H1 (cell line): ENCODE results near the gene KREMEN1. TPM values are rescaled to one million over a fixed set of nuclear protein-coding genes. Genes with fewer than 3 reads are reported as not detected.

Experiments used
- ATF2 ChIP-seq: IDR thresholded peaks from 2 replicates; pipeline ENCODE4 v1.6.1; 2012; ENCODE audit warnings: low read length, inconsistent platforms
- ATF3 ChIP-seq: IDR thresholded peaks from 2 replicates; pipeline ENCODE4 v1.6.1; 2011; ENCODE audit warnings: low read depth, mild to moderate bottlenecking, low read length; ENCODE audit not compliant: insufficient read depth
- BACH1 ChIP-seq: IDR thresholded peaks from 2 replicates; pipeline ENCODE4 v1.6.1; 2012; ENCODE audit warnings: low read length, improper control_type of control experiment
- BCL11A ChIP-seq, 2 experiments: IDR thresholded peaks; one replicate each; pipeline ENCODE4 v1.6.1; 2011; ENCODE audit warnings: low read depth in 2 of 2, low read length in 2 of 2, mild to moderate bottlenecking in 2 of 2
- BRCA1 ChIP-seq: IDR thresholded peaks from 2 replicates; pipeline ENCODE4 v1.6.1; 2012; ENCODE audit warnings: low read depth, low read length, improper control_type of control experiment
- CBX5 ChIP-seq: fragments of 300-800, 300-1000 bp; sonication (generic); IDR thresholded peaks from 2 replicates; pipeline ENCODE4 v1.7.1; 2016; ENCODE audit warnings: antibody characterized with exemption, low read length, low read depth
- CREB1 ChIP-seq: IDR thresholded peaks from 2 replicates; pipeline ENCODE4 v1.6.1; 2012; ENCODE audit warnings: inconsistent platforms
- EP300 ChIP-seq, 2 experiments: IDR thresholded peaks; 1 replicate in 1 of 2; 2 replicates in 1 of 2; pipeline ENCODE4 v1.6.1; 2011 to 2012; ENCODE audit warnings: low read depth in 2 of 2, low read length in 2 of 2, mild to moderate bottlenecking in 2 of 2, borderline replicate concordance in 1 of 2, inconsistent platforms in 1 of 2, moderate library complexity in 1 of 2
- GTF2F1 ChIP-seq: IDR thresholded peaks from 2 replicates; pipeline ENCODE4 v1.6.1; 2012; ENCODE audit warnings: low read depth, low read length, improper control_type of control experiment, borderline replicate concordance
- HDAC6 ChIP-seq: IDR thresholded peaks from one replicate; pipeline ENCODE4 v1.7.1; 2012; ENCODE audit warnings: low read depth, mild to moderate bottlenecking, inconsistent platforms, low read length, moderate library complexity
- KDM4A ChIP-seq: IDR thresholded peaks from one replicate; pipeline ENCODE4 v1.7.1; 2012; ENCODE audit warnings: low read depth, mild to moderate bottlenecking, moderate library complexity, low read length, inconsistent platforms; ENCODE audit not compliant: severe bottlenecking
- MAFK ChIP-seq: IDR thresholded peaks from 2 replicates; pipeline ENCODE4 v1.6.1; 2012; ENCODE audit warnings: low read depth, mild to moderate bottlenecking, improper control_type of control experiment, low read length
- MAX ChIP-seq: IDR thresholded peaks from 2 replicates; pipeline ENCODE4 v1.6.1; 2012; ENCODE audit warnings: inconsistent platforms
- NRF1 ChIP-seq: IDR thresholded peaks from 2 replicates; pipeline ENCODE4 v1.6.1; 2011; ENCODE audit warnings: mild to moderate bottlenecking, low read depth, low read length, improper control_type of control experiment
- RBBP5 ChIP-seq: IDR thresholded peaks from 2 replicates; pipeline ENCODE4 v1.7.1; 2012; ENCODE audit warnings: low read depth, mild to moderate bottlenecking, inconsistent platforms, low read length, moderate library complexity, borderline replicate concordance
- RNF2 ChIP-seq: fragments of 200-900, 300-1000 bp; sonication (generic); IDR thresholded peaks from 2 replicates; pipeline ENCODE4 v1.7.1; 2016; ENCODE audit warnings: borderline replicate concordance, low read depth, mild to moderate bottlenecking, antibody characterized with exemption, low read length; ENCODE audit not compliant: poor library complexity, severe bottlenecking; ENCODE audit errors: missing control alignments
- SIRT6 ChIP-seq: IDR thresholded peaks from one replicate; pipeline ENCODE4 v1.7.1; 2012; ENCODE audit warnings: low read length, inconsistent platforms
- SIX5 ChIP-seq: IDR thresholded peaks from 2 replicates; pipeline ENCODE4 v1.6.1; 2011; ENCODE audit warnings: mild to moderate bottlenecking, low read depth, low read length
- TBP ChIP-seq: IDR thresholded peaks from 2 replicates; pipeline ENCODE4 v1.6.1; 2011; ENCODE audit warnings: low read depth, low read length, improper control_type of control experiment
- TEAD4 ChIP-seq: IDR thresholded peaks from 2 replicates; pipeline ENCODE4 v1.6.1; 2012; ENCODE audit warnings: low read depth, low read length, inconsistent platforms, mixed read lengths
- YY1 ChIP-seq: IDR thresholded peaks from 2 replicates; pipeline ENCODE4 v1.6.1; 2011; ENCODE audit warnings: low read depth, mild to moderate bottlenecking, low read length
- ZNF274 ChIP-seq: IDR thresholded peaks from 2 replicates; pipeline ENCODE4 v1.7.0; 2012; ENCODE audit warnings: low read length, borderline replicate concordance; ENCODE audit errors: extremely low read depth
- polyA plus RNA-seq, 7 experiments: library from polyadenylated mRNA; depleted of rRNA in 3 of 7; stranded (reverse) in 5 of 7; unstranded in 2 of 7; fragments of >200 nt in 5 of 7; fragments of 200-250 nt in 2 of 7; gene quantifications; 1 replicate in 5 of 7; 2 replicates in 1 of 7; 4 replicates in 1 of 7; pipeline versions ENCODE4 v1.2.1 to v1.2.3, GENCODE V29; 2011 to 2013; ENCODE audit warnings: missing spikeins in 2 of 7, mixed read lengths in 2 of 7
- total RNA-seq: library from RNA; stranded (reverse); fragmentation: NEBNext Ultra II Directional; extraction: Animal tissue kit (Norgen Biotek cat#: 25700); gene quantifications from 2 replicates; pipeline ENCODE4 v1.2.1, GENCODE V29; 2021

Gene KREMEN1
- total and polyA plus RNA-seq, 2 of the 8 experiments (the other 6 are each of a cell fraction or from before 2014, with no cell fraction given) = 2.1 to 3.2 TPM

GRCh38 chr22:29031227-29032011 is 41.4 kb upstream of the KREMEN1 start (continued):
- TF ChIP-seq ZNF274 (no peak), TEAD4 (no peak), BACH1 (peak; percentile 89), YY1 (no peak), GTF2F1 (no peak), KDM4A (no peak), SIX5 (no peak), BCL11A (IDR thresholded peaks at IDR 0.05; ENCODE audit: low read depth in 2 of 2, low read length in 2 of 2) (no peak), CBX5 (no peak), MAX (no peak), MAFK (peak; percentile 44; the same call in 1 of the 2 replicates), NRF1 (no peak), TBP (no peak), CREB1 (peak; percentile 59), EP300 (IDR thresholded peaks at IDR 0.05; ENCODE audit: borderline replicate concordance in 1 of 2, low read depth in 2 of 2, low read length in 2 of 2) (no peak), RNF2 (no peak), SIRT6 (no peak), HDAC6 (no peak), ATF3 (no peak), ATF2 (peak; percentile 79; the same call in 1 of the 2 replicates), RBBP5 (no peak), BRCA1 (no peak)
